GM19099 (cell line): ENCODE results near the gene GAREM1.

ENCODE experiments used
- POLR2A ChIP-seq: IDR thresholded peaks from 3 replicates; pipeline ENCODE4 v1.6.1; 2011; ENCODE audit warnings: low read depth; ENCODE audit not compliant: insufficient read length; ENCODE audit errors: extremely low read depth

GAREM1 gene

GRCh38 chr18:32332708-32333107 lies 138.0 kb downstream of the GAREM1 start:
- no peak for TF ChIP-seq POLR2A

DNA sequence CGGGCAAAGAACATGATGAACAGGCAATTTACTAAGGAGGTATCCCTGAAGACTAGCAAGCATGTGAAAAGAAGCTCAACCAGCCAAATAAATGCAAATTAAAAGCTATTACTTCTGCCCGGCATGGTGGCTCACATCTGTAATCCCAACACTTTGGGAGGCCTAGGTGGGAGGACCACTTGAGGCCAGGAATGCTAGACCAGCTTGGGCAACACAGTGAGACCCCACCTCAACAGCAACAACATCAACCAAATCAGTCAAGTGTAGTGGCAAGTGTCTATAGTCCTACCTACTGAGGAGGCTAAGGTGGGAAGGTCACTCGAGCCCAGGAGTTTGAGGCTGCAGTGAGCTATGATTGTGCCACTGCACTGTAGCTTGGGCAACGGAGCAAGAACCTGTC lies 141.7 kb downstream of the GAREM1 start:
- TF ChIP-seq POLR2A, result no peak

DNA sequence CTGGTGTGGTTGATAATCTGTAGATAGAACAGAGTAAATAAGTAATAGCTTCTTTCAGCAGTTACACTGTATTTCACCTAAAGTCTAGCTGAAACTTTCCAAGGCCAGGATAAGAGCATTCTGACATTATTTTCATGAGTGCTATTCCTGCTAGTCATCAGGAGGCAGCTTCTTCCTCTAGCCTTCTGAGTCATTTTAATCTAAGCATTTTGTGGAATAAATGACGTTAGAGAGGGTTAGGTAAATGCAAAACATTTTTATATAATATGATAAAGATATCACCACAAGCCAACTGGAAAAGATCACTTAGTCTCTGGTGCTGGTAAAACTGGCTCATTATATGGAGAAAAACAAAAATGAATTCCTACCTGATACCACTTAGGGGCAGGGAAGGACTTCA lies 142.3 kb downstream of the GAREM1 start:
- TF ChIP-seq POLR2A, result no peak

DNA sequence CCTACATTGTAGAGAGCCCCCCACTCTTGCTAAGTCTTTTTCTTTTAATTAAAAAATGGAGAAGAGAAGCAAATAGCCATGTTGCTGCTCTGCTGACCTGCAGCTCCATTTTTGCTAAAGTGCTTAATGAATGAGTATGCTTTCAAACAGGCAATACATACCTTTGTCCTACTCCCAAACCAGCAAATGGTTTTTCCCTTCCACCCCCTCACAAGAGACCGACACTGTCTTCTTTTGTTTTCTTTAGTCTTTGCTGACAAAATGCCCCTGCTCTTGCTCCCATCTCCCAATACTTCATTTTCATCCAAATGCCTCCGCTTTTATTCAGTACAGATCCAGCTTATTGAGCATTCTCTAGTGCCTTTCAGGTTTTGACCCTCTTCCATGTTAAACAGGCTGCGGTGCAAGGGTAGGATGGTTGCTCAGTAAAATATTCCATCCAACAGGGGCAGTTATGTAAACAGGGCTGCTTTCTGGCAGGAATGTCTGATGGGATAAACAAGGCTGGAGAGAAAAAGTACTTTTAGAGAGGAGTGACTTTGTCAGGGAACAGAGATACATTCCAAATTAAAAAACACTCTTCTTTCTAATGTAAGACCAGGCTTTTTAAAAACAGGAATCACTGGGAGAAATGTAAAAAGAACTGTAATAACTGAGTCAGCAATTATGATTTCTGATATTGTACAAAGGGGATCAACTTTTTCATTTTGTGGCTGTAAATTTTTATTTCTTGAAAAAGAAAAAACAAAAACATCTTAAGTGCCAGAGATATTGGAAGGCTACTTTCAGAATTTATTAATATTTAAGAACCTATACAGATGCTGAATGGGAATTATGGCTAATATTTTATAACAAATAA lies 144.0 kb downstream of the GAREM1 start:
- no peak for TF ChIP-seq POLR2A

- no peak for TF ChIP-seq POLR2A
Observed at GRCh38 chr18:32324181-32324580, 146.5 kb downstream of the GAREM1 start.

DNA sequence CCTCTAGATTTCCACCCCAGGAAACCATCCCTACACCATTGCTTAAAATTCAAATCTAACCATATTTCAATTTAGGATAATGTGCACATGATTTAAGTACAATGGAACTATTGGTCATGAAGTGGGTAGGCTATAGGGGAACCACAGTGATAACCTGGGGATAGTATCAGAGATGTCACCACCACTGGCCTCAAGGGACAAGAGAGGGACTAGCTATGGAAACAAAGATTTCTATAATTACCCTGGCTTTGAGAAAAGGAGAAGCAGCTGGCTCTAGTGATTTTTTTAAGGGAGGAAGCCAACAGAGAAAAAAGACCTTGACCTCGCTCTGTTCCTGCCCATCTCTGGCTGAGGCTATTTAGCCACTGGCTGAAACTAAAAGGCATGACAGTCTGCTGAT lies 148.9 kb downstream of the GAREM1 start:
- no peak for TF ChIP-seq POLR2A

DNA sequence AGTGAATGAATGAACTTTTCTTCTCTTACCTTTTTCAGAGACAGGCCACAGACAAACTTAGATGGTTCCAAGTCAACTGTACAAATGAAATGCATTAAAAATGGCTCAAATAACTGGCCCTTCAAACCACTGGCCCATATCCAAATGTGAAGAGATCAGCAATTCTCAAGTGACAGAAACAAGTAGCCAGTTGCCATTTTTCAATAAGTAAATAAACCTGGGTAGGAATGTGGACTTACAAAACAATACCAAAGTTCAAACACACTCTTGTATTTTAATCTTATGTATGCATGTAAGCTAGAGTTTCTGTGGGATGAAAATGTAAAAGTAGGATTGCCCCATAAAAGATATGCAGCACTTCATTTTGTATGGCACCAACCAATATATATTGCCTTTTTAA lies 151.6 kb downstream of the GAREM1 start:
- no peak for TF ChIP-seq POLR2A

- no peak for TF ChIP-seq POLR2A
Observed at GRCh38 chr18:32318581-32318980, 152.1 kb downstream of the GAREM1 start.

DNA sequence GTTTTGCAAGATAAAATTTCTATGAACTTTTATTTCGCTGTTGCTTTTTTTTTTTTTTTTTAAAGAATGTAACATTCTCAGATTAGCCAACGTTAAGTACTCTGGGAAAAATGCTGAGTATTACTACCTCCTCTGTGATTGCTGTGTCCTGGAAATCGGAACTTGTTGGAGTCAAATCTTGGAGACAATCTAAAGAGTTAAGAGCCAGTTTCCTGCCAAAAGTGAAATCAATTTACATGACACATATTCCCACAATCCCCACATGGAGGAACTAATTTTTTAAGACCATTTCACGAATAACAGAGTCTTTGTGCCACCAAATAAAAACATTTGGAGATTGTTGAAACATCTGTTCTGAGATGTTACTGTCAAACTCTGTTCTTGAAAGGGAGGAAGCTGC lies 153.0 kb downstream of the GAREM1 start:
- TF ChIP-seq POLR2A, result no peak

- no peak for TF ChIP-seq POLR2A
Observed at GRCh38 chr18:32315881-32316280, 154.8 kb downstream of the GAREM1 start.

DNA sequence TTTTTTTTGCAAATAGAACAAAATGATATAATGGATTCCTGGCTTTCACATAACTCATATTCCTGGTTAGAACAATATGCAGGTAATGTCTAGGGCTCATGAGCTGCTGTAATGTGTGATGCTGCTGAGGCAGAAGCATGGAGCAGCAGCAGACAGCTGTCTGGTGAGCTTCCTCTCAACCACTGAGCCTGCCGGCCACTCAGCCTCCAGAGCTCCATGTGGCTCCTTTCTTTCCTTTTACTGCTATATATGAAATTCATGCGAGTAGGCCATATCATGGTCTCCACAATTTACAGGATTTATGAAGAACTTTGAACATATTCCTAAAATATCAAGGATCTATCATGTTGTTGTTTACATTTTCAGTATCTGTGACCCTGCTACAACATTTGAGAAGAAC lies 159.9 kb downstream of the GAREM1 start:
- TF ChIP-seq POLR2A, result no peak

- TF ChIP-seq POLR2A, result no peak
Observed at GRCh38 chr18:32310101-32310500, 160.6 kb downstream of the GAREM1 start.

GRCh38 chr18:32308493-32309120 lies 162.1 kb downstream of the GAREM1 start:
- TF ChIP-seq POLR2A, result no peak

DNA sequence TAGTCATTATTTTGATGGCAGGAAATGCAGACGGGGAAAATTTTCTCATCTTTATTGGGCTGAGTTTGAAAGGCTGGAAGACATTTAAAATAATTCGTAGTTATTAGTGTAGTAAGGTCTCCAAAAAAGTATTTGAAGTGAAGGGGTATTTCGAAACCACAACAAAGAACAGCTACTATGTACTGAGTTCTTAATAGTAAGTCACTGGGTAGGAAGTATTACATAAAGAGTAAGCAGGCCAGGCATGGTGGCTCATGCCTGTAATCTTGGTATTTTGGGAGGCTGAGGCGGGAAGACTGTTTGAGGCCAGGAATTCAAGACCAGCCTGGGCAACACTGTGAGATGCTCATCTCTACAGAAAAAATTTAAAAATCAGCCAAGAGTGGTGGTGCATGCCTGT lies 167.3 kb downstream of the GAREM1 start:
- no peak for TF ChIP-seq POLR2A

- TF ChIP-seq POLR2A, result no peak
Observed at GRCh38 chr18:32302806-32303205, 167.9 kb downstream of the GAREM1 start.
